GM13976 (cell line): Measurements from ENCODE around the gene MGAT5.

ENCODE experiments used
- DNase-seq: peaks from one replicate; pipeline ENCODE4 v3.0.0; 2012; ENCODE audit warnings: low spot score
- CTCF ChIP-seq: IDR thresholded peaks from 2 replicates; pipeline ENCODE4 v1.5.1; 2012; ENCODE audit warnings: borderline replicate concordance, mild to moderate bottlenecking; ENCODE audit not compliant: insufficient read depth; ENCODE audit errors: extremely low read depth, missing control alignments, control extremely low read depth
- in situ Hi-C: fragments of 300-500 bp; cut with MboI; formaldehyde crosslinking; loops from one replicate; pipeline ENCODE4 v1.12.0; 2022; ENCODE audit warnings: low sequenced_read_pairs, mixed read lengths, inconsistent platforms; ENCODE audit not compliant: unreplicated experiment

Gene MGAT5

GRCh38 chr2:134500211-134500935, 246.5 kb downstream of the MGAT5 start:
- no peak for DNase-seq
- in situ Hi-C loops, result no loop called here
- TF ChIP-seq CTCF, result no peak

GRCh38 chr2:134501476-134502091, 247.7 kb downstream of the MGAT5 start:
- DNase-seq, result no peak
- no peak for TF ChIP-seq CTCF
- in situ Hi-C loops, result no loop called here

- in situ Hi-C loops, result no loop called here
- TF ChIP-seq CTCF, result no peak
- DNase-seq, result no peak
Measured at GRCh38 chr2:134502104-134502503, 248.2 kb downstream of the MGAT5 start.
